ACC112 (cell line): Measurements from ENCODE around the gene LOXL4.

Source experiments
- H2AFZ ChIP-seq: fragments of 200-600 bp; sonication (generic); one replicate; pipeline ENCODE4 v1.6.0; 2017; ENCODE audit warnings: antibody characterized with exemption, low read length; ENCODE audit not compliant: unreplicated experiment
- H3K27ac ChIP-seq: fragments of 200-600 bp; sonication (generic); 2 replicates; pipeline ENCODE4 v1.5.1; 2014; ENCODE audit warnings: low read depth, mild to moderate bottlenecking, antibody characterized with exemption, low read length, moderate library complexity
- H3K27me3 ChIP-seq: fragments of 200-600 bp; sonication (generic); 2 replicates; pipeline ENCODE4 v1.6.1; 2014; ENCODE audit warnings: mild to moderate bottlenecking, antibody characterized with exemption, low read length, moderate library complexity, mixed read lengths; ENCODE audit not compliant: insufficient read depth
- H3K36me3 ChIP-seq: fragments of 200-600 bp; sonication (generic); 2 replicates; pipeline ENCODE4 v1.6.1; 2016; ENCODE audit warnings: mild to moderate bottlenecking, antibody characterized with exemption, low read length, moderate library complexity, mixed read lengths; ENCODE audit not compliant: insufficient read depth
- H3K4me1 ChIP-seq: fragments of 200-600 bp; sonication (generic); one replicate; pipeline ENCODE4 v1.6.1; 2016; ENCODE audit warnings: low read length, mixed read lengths; ENCODE audit not compliant: insufficient read depth, unreplicated experiment, control insufficient read depth
- H3K4me3 ChIP-seq: fragments of 200-600 bp; sonication (generic); 2 replicates; pipeline ENCODE4 v1.5.1; 2014; ENCODE audit warnings: mild to moderate bottlenecking, low read depth, low read length
- H3K79me2 ChIP-seq: fragments of 200-600 bp; sonication (generic); one replicate; pipeline ENCODE4 v1.6.0; 2016; ENCODE audit warnings: low read length; ENCODE audit not compliant: control insufficient read depth, unreplicated experiment, insufficient read depth

The LOXL4 gene

DNA sequence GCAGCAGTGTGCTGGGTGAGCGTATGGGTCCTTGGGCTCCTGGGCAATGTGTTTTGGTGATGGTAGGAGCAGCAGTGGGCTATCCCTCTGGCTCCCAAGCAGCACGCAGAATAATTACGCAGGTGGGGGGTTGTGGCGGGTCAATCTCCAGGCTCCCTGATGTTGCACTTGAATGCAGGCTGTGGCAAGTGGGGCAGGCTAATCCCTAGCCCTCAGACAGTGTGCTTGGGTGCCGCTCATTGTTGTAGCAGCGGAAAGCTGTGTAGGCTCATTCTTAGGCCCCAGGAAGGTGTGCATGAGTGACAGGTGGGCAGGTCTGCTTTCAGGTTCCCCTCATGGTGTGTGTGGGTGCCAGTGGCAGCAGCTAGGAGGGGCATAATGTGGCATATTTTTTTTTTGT lies 44.1 kb downstream of the LOXL4 start:
- Histone ChIP-seq H3K27ac (no peak overlapping the region), H3K36me3 (peaks cover 19% of the 10 kb centered on the region), H3K79me2 (peaks cover 34% of the 10 kb centered on the region)

DNA sequence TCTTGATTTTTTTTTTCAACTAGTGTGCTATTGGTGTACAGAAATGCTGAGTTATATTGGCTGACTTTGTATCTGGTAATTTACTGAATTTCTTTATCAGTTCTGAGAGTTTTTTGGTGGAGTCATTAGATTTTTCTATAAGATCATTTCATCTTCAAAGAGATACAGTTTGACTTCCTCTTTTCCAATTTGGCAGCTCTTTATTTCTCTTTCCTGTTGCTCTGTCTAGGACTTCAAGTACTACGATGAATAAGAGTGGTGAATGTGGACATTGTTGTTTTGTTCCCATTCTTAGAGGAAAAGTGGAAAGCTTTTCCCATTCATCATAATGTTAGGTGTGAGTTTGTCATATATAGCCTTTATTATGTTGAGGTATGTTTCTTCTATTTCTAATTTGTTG lies 50.2 kb downstream of the LOXL4 start:
- Histone ChIP-seq H3K27ac (no peak overlapping the region), H3K4me3 (no peak overlapping the region), H3K79me2 (peaks cover 12% of the 10 kb centered on the region), H2AFZ (no peak overlapping the region), H3K36me3 (peaks cover 14% of the 10 kb centered on the region), H3K4me1 (no peaks in the 10 kb centered on the region), H3K27me3 (no peaks in the 10 kb centered on the region)

More for the DNA sequence above, 44.1 kb downstream of the LOXL4 start:
- H3K4me3 ChIP-seq = no peak overlapping the region
- no peaks in the 10 kb centered on the region for H3K27me3 ChIP-seq
- H3K4me1 ChIP-seq = peaks cover 7% of the 10 kb centered on the region
- H2AFZ ChIP-seq = no peak overlapping the region

GRCh38 chr10:98215373-98215772 lies 52.6 kb downstream of the LOXL4 start:
- Histone ChIP-seq H3K4me1 (no peaks in the 10 kb centered on the region), H3K36me3 (peaks cover 17% of the 10 kb centered on the region), H3K79me2 (peaks cover 12% of the 10 kb centered on the region), H3K4me3 (no peak overlapping the region), H3K27ac (no peak overlapping the region), H3K27me3 (no peaks in the 10 kb centered on the region), H2AFZ (no peak overlapping the region)

DNA sequence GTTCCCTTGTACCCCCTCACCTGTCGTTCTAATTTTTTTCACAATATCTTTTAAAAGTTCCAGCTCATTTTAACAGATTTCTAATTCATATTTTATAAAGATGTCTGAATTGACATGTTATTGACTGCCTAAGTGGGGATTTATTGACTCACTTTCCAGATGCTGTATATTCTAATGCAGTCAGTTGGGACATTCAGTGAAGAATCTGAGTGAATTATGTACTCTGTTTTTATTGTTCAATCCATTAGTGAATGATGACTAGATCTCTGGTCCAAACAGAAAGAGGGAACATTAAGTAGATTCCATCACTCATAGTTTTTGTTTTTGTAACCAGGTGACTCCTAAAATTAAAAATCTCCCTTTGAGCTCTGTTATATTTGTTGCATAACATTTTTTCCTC lies 54.3 kb downstream of the LOXL4 start:
- no peak overlapping the region for H2AFZ ChIP-seq
- H3K36me3 ChIP-seq = peaks cover 11% of the 10 kb centered on the region
- no peaks in the 10 kb centered on the region for H3K4me1 ChIP-seq
- no peaks in the 10 kb centered on the region for H3K79me2 ChIP-seq
- no peaks in the 10 kb centered on the region for H3K27me3 ChIP-seq
- no peak overlapping the region for H3K27ac ChIP-seq
- no peak overlapping the region for H3K4me3 ChIP-seq

DNA sequence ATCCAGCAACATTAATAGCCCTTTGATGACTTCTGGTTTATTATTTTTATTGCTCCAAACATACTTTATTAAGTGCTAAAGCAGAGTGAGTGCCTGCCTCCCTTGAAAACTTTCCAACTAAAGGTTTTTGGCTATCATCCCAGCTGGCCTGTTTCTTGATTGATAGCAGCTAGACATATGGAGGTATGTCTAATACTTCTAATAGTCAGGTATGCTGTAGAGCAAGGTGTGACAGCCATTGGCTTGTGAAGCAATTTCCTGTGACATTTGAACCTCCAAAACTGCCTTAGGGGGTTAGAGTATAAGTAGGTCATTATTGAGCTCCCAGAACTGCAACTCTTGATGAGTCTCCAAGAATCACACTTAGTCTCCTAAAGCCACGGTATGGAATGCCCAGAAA lies 55.8 kb downstream of the LOXL4 start:
- Histone ChIP-seq H3K79me2 (no peaks in the 10 kb centered on the region), H2AFZ (no peak overlapping the region), H3K27ac (no peak overlapping the region), H3K27me3 (no peaks in the 10 kb centered on the region), H3K4me3 (no peak overlapping the region), H3K36me3 (peaks cover 13% of the 10 kb centered on the region), H3K4me1 (no peaks in the 10 kb centered on the region)

DNA sequence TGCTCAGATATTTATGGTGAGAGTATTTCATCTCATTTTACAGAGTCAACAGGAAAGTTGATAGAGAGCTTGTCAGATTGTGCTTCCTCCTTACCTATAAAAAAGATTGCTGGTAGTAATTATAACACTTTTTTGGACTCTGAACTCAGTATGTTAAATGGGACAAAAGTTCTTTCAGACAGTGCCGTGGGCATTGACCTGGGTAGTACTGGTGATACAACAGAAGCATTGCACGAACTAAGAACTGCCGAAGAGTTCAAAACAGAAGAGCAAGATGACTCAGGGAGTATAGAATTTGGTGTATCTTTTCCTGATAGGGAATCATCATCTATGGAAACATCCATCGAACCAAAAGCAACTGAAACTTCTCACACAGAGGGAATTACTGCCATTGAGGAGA lies 58.6 kb downstream of the LOXL4 start:
- H3K79me2 ChIP-seq = no peaks in the 10 kb centered on the region

GRCh38 chr10:98208925-98209324 lies 59.1 kb downstream of the LOXL4 start:
- Histone ChIP-seq H3K27ac (no peak overlapping the region), H3K4me1 (no peaks in the 10 kb centered on the region), H2AFZ (no peak overlapping the region), H3K79me2 (no peaks in the 10 kb centered on the region), H3K4me3 (no peak overlapping the region), H3K27me3 (no peaks in the 10 kb centered on the region), H3K36me3 (peaks cover 10% of the 10 kb centered on the region; the same call in 1 of the 2 replicates)

More for the DNA sequence above, 58.6 kb downstream of the LOXL4 start:
- Histone ChIP-seq H3K36me3 (peaks cover 10% of the 10 kb centered on the region; the same call in 1 of the 2 replicates), H3K27me3 (no peaks in the 10 kb centered on the region), H3K4me1 (no peaks in the 10 kb centered on the region), H2AFZ (no peak overlapping the region), H3K27ac (no peak overlapping the region), H3K4me3 (no peak overlapping the region)

GRCh38 chr10:98205351-98205750 lies 62.6 kb downstream of the LOXL4 start:
- Histone ChIP-seq H3K79me2 (no peaks in the 10 kb centered on the region), H3K27ac (no peak overlapping the region), H3K4me1 (no peaks in the 10 kb centered on the region), H3K4me3 (no peak overlapping the region), H3K27me3 (no peaks in the 10 kb centered on the region), H3K36me3 (peaks cover 7% of the 10 kb centered on the region; the same call in 1 of the 2 replicates), H2AFZ (no peak overlapping the region)

DNA sequence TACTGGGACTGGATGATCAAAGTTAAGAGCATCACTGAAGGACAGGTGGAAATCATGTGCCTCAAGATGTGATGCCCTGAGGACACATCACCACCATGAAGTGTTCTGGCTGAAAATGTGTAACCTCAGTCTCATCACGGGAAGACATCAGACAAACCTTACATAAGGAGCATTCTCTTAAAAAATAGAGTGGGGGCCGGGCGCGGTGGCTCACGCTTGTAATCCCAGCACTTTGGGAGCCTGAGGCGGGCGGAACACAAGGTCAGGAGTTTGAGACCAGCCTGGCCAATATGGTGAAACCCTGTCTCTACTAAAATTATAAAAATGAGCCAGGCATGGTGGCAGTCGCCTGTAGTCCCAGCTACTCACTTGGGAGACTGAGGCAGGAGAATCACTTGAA lies 65.6 kb downstream of the LOXL4 start:
- Histone ChIP-seq H3K27ac (no peak overlapping the region), H2AFZ (no peak overlapping the region), H3K27me3 (no peaks in the 10 kb centered on the region), H3K36me3 (no peaks in the 10 kb centered on the region), H3K4me3 (no peak overlapping the region), H3K4me1 (no peaks in the 10 kb centered on the region), H3K79me2 (no peaks in the 10 kb centered on the region)

DNA sequence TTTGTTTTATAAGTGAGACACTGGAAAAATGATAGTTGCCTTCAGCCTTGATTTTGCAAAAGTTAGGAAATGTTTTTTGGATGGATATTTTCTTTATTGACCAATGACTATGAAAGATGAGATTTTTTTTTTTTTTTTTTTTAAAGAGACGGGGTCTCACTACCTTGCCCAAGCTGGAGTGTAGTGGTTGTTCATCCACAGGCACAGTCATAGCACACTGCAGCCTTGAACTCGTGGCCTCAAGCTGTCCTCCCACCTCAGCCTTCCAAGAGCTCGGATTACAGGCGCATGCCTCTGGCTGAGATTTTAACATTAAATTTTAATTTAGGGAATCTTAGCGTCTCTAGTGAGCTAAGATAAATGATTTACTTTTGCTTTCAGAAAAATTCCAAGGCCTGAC lies 66.2 kb downstream of the LOXL4 start:
- H3K27ac ChIP-seq = no peak overlapping the region

More for the DNA sequence above, 66.2 kb downstream of the LOXL4 start:
- Histone ChIP-seq H2AFZ (no peak overlapping the region), H3K4me1 (no peaks in the 10 kb centered on the region), H3K36me3 (no peaks in the 10 kb centered on the region), H3K4me3 (no peak overlapping the region), H3K27me3 (no peaks in the 10 kb centered on the region), H3K79me2 (no peaks in the 10 kb centered on the region)
